Uterus (tissue), 4 donors: Measurements from ENCODE around the gene GPR161. TPM values are rescaled to one million over a fixed set of nuclear protein-coding genes. Genes with fewer than 3 reads are reported as not detected.
"Not testable (repeated sequence)": the region's sequence is repeated elsewhere in the genome, so short reads cannot be mapped to it uniquely, and the experiment has no call there.

Experiments
- DNase-seq, 2 donors: peaks; one replicate each; pipeline ENCODE4 v3.0.0-alpha.2; 2019 to 2020
- H3K27ac ChIP-seq, 2 donors: fragments of 200-600 bp; sonication (generic); 1 replicate in 1 of 2; 2 replicates in 1 of 2; pipeline ENCODE4 v1.5.1; 2016 to 2018
- H3K27me3 ChIP-seq, 2 donors: fragments of 200-600 bp; sonication (generic); one replicate each; pipeline ENCODE4 v1.5.1; 2018 to 2019; ENCODE audit warnings: control low read depth in 1 of 2
- H3K36me3 ChIP-seq, 2 donors: fragments of 200-600 bp; sonication (generic); one replicate each; pipeline ENCODE4 v1.5.1; 2019; ENCODE audit warnings: control low read depth in 1 of 2
- H3K4me1 ChIP-seq, 2 donors: fragments of 200-600 bp; sonication (generic); one replicate each; pipeline ENCODE4 v1.5.1; 2018 to 2019; ENCODE audit warnings: control low read depth in 1 of 2
- H3K4me3 ChIP-seq, 2 donors: fragments of 200-600 bp; sonication (generic); 1 replicate in 1 of 2; 2 replicates in 1 of 2; pipeline ENCODE4 v1.5.1; 2018 to 2019; ENCODE audit warnings: mild to moderate bottlenecking in 1 of 2
- H3K9me3 ChIP-seq, 2 donors: fragments of 200-600 bp; sonication (generic); one replicate each; pipeline ENCODE4 v1.5.1; 2019; ENCODE audit warnings: control low read depth in 1 of 2
- POLR2A ChIP-seq, 2 donors: fragments of 450-650 bp; IDR thresholded peaks; one replicate each; pipeline ENCODE4 v1.6.1; 2016; ENCODE audit warnings: antibody characterized with exemption in 2 of 2, mild to moderate bottlenecking in 1 of 2, moderate library complexity in 1 of 2
- intact Hi-C: fragments of 100-400 bp; cut with DNase I; formaldehyde crosslinking; loops from one replicate; pipeline ENCODE4 v1.15.1; 2023; ENCODE audit warnings: low total_unique reads
- total RNA-seq, 4 donors: library from RNA; depleted of rRNA in 3 of 4; stranded (reverse); fragments of >200 nt in 3 of 4; gene quantifications; one replicate each; pipeline versions ENCODE4 v1.1.0 to v1.2.4, GENCODE V29; 2014 to 2023
- TF ChIP-seq, protein P1 (sequence below), 4 experiments: fragments of 200-600 bp in 2 of 4; fragments of 450-650 bp in 2 of 4; sonication (generic) in 2 of 4; IDR thresholded peaks; one replicate each; pipeline ENCODE4 v1.5.1; 2016 to 2019; ENCODE audit warnings: antibody characterized with exemption in 4 of 4, mild to moderate bottlenecking in 2 of 4, moderate library complexity in 1 of 4
- donor health status: DM: yes; HTN: yes; CAD: no.

Gene GPR161
- total RNA-seq, 4 donors from 2014 or later: 9.7 to 45.5 (median 37.6) TPM

DNA sequence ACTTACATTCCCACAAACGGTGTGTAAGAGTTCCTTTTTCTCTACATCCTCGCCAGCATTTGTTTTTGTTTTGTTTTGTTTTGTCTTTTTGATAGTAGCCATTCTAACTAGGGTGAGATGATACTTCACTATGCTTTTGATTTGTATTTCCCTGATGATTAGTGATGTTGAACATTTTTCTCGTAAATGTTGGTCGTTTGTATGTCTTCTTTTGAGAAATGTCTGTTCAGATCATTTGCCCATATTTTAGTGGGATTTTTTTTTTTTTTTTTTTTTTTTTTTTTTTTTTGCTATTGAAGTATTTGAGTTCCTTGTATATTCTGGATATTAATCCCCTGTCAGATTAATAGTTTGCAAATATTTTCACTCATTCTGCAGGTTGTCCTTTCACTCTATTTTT lies 19.2 kb upstream of the GPR161 start:
- peaks cover 0 to 7% of the 10 kb centered on the region in 2 donors for H3K9me3 ChIP-seq
- H3K4me3 ChIP-seq: no peak overlapping the region
- no peak overlapping the region for H3K27ac ChIP-seq
- intact Hi-C loops: no loop called here
- DNase-seq: no peak
- no peaks in the 10 kb centered on the region for H3K4me1 ChIP-seq
- H3K36me3 ChIP-seq: no peaks in the 10 kb centered on the region
- no peaks in the 10 kb centered on the region for H3K27me3 ChIP-seq
- TF ChIP-seq POLR2A (IDR thresholded peaks at IDR 0.05): no peak
- TF ChIP-seq, protein P1, sequence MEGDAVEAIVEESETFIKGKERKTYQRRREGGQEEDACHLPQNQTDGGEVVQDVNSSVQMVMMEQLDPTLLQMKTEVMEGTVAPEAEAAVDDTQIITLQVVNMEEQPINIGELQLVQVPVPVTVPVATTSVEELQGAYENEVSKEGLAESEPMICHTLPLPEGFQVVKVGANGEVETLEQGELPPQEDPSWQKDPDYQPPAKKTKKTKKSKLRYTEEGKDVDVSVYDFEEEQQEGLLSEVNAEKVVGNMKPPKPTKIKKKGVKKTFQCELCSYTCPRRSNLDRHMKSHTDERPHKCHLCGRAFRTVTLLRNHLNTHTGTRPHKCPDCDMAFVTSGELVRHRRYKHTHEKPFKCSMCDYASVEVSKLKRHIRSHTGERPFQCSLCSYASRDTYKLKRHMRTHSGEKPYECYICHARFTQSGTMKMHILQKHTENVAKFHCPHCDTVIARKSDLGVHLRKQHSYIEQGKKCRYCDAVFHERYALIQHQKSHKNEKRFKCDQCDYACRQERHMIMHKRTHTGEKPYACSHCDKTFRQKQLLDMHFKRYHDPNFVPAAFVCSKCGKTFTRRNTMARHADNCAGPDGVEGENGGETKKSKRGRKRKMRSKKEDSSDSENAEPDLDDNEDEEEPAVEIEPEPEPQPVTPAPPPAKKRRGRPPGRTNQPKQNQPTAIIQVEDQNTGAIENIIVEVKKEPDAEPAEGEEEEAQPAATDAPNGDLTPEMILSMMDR (IDR thresholded peaks at IDR 0.05): no peak

DNA sequence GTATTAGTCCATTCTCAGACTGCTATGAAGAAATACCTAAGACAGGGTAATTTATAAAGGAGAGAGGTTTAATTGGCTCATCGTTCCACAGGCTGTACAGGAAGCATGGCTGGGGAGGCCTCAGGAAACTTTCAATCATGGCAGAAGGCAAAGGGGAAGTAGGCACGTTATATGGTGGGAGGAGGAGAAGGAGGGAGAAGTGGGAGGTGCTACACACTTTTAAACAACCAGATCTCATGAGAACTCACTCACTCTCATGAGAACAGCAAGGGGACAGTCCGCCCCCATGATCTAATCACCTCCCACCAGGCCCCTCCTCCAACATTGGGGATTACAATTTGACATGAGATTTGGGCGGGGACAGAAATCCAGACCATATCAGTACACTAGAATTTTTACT lies 18.0 kb upstream of the GPR161 start:
- H3K36me3 ChIP-seq, DNase-seq, H3K4me1 ChIP-seq, H3K4me3 ChIP-seq, H3K9me3 ChIP-seq, intact Hi-C loops, H3K27ac ChIP-seq, H3K27me3 ChIP-seq: not testable (repeated sequence)

DNA sequence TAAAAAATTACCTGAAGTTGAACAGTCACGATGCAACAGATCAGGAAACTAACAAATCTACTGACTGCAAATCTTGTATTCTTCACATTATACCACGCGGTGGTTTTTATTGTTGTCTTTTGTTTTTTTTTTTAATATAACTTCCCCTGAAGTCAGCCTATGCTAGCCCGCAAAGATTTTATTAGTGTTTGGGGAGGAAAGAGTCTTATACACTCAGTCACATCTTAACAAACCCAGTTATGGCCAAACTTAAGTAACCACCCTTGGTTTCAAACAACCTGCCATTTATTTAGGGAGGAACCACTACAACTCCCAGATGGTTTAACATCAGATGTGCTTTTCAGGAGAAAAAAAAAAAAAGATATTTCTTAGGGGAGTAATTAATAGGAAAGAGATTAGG lies 15.2 kb upstream of the GPR161 start:
- no peaks in the 10 kb centered on the region for H3K27me3 ChIP-seq
- H3K4me1 ChIP-seq: no peaks in the 10 kb centered on the region
- H3K36me3 ChIP-seq: no peaks in the 10 kb centered on the region
- no peaks in the 10 kb centered on the region for H3K9me3 ChIP-seq
- intact Hi-C loops: no loop called here
- DNase-seq: no peak
- no peak overlapping the region for H3K4me3 ChIP-seq
- no peak overlapping the region for H3K27ac ChIP-seq
- TF ChIP-seq, protein P1 (IDR thresholded peaks at IDR 0.05): no peak
- TF ChIP-seq POLR2A (IDR thresholded peaks at IDR 0.05): no peak

DNA sequence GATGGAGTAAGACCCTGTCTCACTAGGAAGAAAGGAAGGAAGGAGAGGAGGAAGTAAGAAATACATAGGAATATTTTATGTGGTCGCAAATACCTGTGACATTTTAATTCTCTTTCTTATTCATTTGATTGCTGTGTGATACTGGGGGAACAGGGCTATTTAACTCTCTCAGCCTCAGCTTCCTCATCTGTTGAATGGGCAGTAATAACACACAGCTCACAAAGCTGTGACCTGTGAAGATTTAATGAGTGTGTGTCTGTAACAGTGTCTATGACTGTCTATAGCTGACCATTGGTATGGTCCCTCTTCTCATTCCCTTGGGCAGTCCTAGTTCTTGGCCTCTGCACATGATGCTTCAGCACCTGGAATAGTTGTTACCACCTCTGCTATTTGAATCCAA lies 13.6 kb upstream of the GPR161 start:
- DNase-seq: no peak
- Histone ChIP-seq H3K4me3 (no peak overlapping the region), H3K9me3 (no peaks in the 10 kb centered on the region), H3K27me3 (no peaks in the 10 kb centered on the region), H3K4me1 (no peaks in the 10 kb centered on the region), H3K36me3 (no peaks in the 10 kb centered on the region), H3K27ac (peak overlapping the region in 1 of 2 donors; percentile 79)
- TF ChIP-seq POLR2A (IDR thresholded peaks at IDR 0.05): no peak
- intact Hi-C loops: no loop called here

DNA sequence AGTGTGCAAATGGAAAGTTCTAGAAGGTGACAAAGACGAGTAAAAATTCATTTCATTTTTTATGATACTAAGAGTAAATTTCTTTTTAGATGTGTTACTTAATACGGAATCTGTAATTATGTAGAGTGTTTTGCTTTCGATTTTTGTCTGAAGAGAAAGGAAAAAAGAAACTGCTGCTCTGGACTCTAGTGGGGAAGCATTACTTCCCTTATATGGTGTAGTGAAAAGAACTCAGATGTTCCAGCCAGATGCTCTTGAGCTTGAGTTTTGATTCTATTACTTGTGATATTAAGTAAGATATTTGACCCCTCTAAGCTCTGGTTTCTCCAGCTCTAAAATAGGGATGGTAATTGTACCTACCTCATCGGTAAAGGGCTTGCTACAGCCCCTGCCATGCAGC lies 12.2 kb upstream of the GPR161 start:
- Histone ChIP-seq H3K4me3 (no peak overlapping the region), H3K27me3 (no peaks in the 10 kb centered on the region), H3K4me1 (no peaks in the 10 kb centered on the region), H3K27ac (peak overlapping the region; percentile 60 to 79), H3K36me3 (no peaks in the 10 kb centered on the region), H3K9me3 (no peaks in the 10 kb centered on the region)
- intact Hi-C loops: no loop called here
- TF ChIP-seq, protein P1 (IDR thresholded peaks at IDR 0.05): no peak
- DNase-seq: no peak

DNA sequence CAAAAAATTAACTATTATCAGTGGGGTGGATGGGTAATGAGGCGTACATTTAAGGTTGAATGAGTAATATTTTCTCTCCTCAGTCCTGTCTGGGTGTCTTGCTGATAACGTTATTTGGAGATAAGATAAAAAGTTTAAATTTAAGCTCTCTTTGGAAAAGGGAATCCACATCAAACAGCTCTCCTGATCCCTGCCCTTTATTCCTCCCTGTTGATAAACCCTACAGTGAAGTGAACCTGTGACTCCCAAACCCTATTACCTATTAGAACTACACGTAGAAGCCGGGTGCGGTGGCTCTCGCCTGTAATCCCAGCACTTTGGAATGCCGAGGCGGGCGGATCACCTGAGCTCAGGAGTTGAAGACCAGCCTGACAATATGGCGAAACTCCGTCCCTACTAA lies 9.9 kb upstream of the GPR161 start:
- Histone ChIP-seq H3K4me1 (no peaks in the 10 kb centered on the region), H3K27ac (no peak overlapping the region), H3K4me3 (no peak overlapping the region), H3K36me3 (no peaks in the 10 kb centered on the region), H3K27me3 (no peaks in the 10 kb centered on the region), H3K9me3 (no peaks in the 10 kb centered on the region)
- no peak for DNase-seq
- TF ChIP-seq, protein P1 (IDR thresholded peaks at IDR 0.05): no peak
- TF ChIP-seq POLR2A (IDR thresholded peaks at IDR 0.05): no peak
- intact Hi-C loops: no loop called here
